Retinal pigment epithelial cell (primary cell): ENCODE measurements around the gene VAV2.

Experiments used
- DNase-seq: peaks from one replicate; pipeline ENCODE4 v3.0.0-alpha.2; 2010; ENCODE audit warnings: low read depth
- H3K4me3 ChIP-seq: 2 replicates; pipeline ENCODE4 v1.5.1; 2011; ENCODE audit warnings: mild to moderate bottlenecking, low read length, control low read depth, moderate library complexity
- CTCF ChIP-seq: conservative IDR thresholded peaks from 2 replicates; pipeline ENCODE4 v1.5.1; 2011; ENCODE audit warnings: low read depth, low read length, control low read depth, inconsistent platforms

Gene VAV2

GRCh38 chr9:133982971-133983720, 9.0 kb downstream of the VAV2 start:
- TF ChIP-seq CTCF: no peak
- DNase-seq: no peak
- no peak overlapping the region for H3K4me3 ChIP-seq

- no peak overlapping the region for H3K4me3 ChIP-seq
- no peak for DNase-seq
- TF ChIP-seq CTCF: no peak
These were observed 10.0 kb downstream of the VAV2 start for GRCh38 chr9:133981958-133982681.

GRCh38 chr9:133981589-133981957, 10.6 kb downstream of the VAV2 start:
- no peak for TF ChIP-seq CTCF
- DNase-seq: no peak
- H3K4me3 ChIP-seq: no peak overlapping the region

- H3K4me3 ChIP-seq: no peak overlapping the region
- TF ChIP-seq CTCF: no peak
- no peak for DNase-seq
These were observed 11.1 kb downstream of the VAV2 start for GRCh38 chr9:133980864-133981588.

GRCh38 chr9:133979921-133980863, 11.9 kb downstream of the VAV2 start:
- no peak overlapping the region for H3K4me3 ChIP-seq
- no peak for DNase-seq
- no peak for TF ChIP-seq CTCF

- DNase-seq: no peak
- H3K4me3 ChIP-seq: no peak overlapping the region
- no peak for TF ChIP-seq CTCF
These were observed 12.7 kb downstream of the VAV2 start for GRCh38 chr9:133979273-133979920.
